CD14-positive monocyte (primary cell): Measurements from ENCODE around the gene EIF4ENIF1. TPM values are rescaled to one million over a fixed set of nuclear protein-coding genes. Genes with fewer than 3 reads are reported as not detected.

Source experiments
- DNase-seq, 3 donors: peaks; one replicate each; pipeline ENCODE4 v3.0.0-alpha.2; 2011 to 2022
- H2AFZ ChIP-seq: 2 replicates; pipeline ENCODE4 v1.6.0; 2012; ENCODE audit warnings: mild to moderate bottlenecking, low read depth, low read length, inconsistent platforms; ENCODE audit not compliant: insufficient read depth, poor library complexity, severe bottlenecking
- H3K27ac ChIP-seq, 2 donors: 1 replicate in 1 of 2; 2 replicates in 1 of 2; pipeline ENCODE4 v1.5.1; 2012 to 2013; ENCODE audit warnings: low read length in 2 of 2, control low read depth in 1 of 2, inconsistent platforms in 1 of 2, low read depth in 1 of 2, mild to moderate bottlenecking in 1 of 2
- H3K27me3 ChIP-seq, 2 donors: one replicate each; pipeline versions ENCODE4 v1.6.0 to v1.6.1; 2011 to 2013; ENCODE audit warnings: low read length in 2 of 2; ENCODE audit not compliant: control insufficient read depth in 2 of 2, insufficient read depth in 2 of 2
- H3K36me3 ChIP-seq, 2 donors: replicated peaks in 1 of 2; 1 replicate in 1 of 2; 2 replicates in 1 of 2; pipeline versions ENCODE4 v1.5.1 to v1.6.1; 2012 to 2013; ENCODE audit warnings: low read length in 2 of 2, control low read depth in 1 of 2, inconsistent platforms in 1 of 2, mild to moderate bottlenecking in 1 of 2; ENCODE audit not compliant: insufficient read depth in 2 of 2, control insufficient read depth in 1 of 2
- H3K4me1 ChIP-seq, 2 donors: 1 replicate in 1 of 2; 2 replicates in 1 of 2; pipeline versions ENCODE4 v1.5.1 to v1.6.1; 2012 to 2013; ENCODE audit warnings: low read length in 2 of 2, control low read depth in 1 of 2, inconsistent platforms in 1 of 2, mild to moderate bottlenecking in 1 of 2, moderate library complexity in 1 of 2; ENCODE audit not compliant: insufficient read depth in 2 of 2, control insufficient read depth in 1 of 2
- H3K4me2 ChIP-seq: replicated peaks from 2 replicates; pipeline ENCODE3; 2012; ENCODE audit warnings: low read length, moderate library complexity, mild to moderate bottlenecking; ENCODE audit not compliant: poor library complexity, severe bottlenecking; ENCODE audit errors: extremely low read depth
- H3K4me3 ChIP-seq, 3 experiments: fragments of 200-600 bp in 1 of 3; sonication (generic) in 1 of 3; replicated peaks in 1 of 3; 1 replicate in 2 of 3; 2 replicates in 1 of 3; pipeline ENCODE4 v1.5.1; 2011 to 2013; ENCODE audit warnings: low read length in 3 of 3, mild to moderate bottlenecking in 3 of 3, control low read depth in 2 of 3, low read depth in 2 of 3, inconsistent platforms in 1 of 3, moderate library complexity in 1 of 3
- H3K79me2 ChIP-seq: 2 replicates; pipeline ENCODE4 v1.6.0; 2012; ENCODE audit warnings: mild to moderate bottlenecking, control low read depth, inconsistent platforms, low read length, moderate library complexity; ENCODE audit not compliant: insufficient read depth
- H3K9ac ChIP-seq: 2 replicates; pipeline ENCODE4 v1.6.0; 2017; ENCODE audit warnings: low read length, mild to moderate bottlenecking; ENCODE audit not compliant: insufficient read depth, poor library complexity, severe bottlenecking
- H3K9me3 ChIP-seq, 2 donors: replicated peaks in 1 of 2; 1 replicate in 1 of 2; 2 replicates in 1 of 2; pipeline versions ENCODE4 v1.5.1 to v1.6.1; 2012 to 2013; ENCODE audit warnings: low read length in 2 of 2, control low read depth in 1 of 2; ENCODE audit not compliant: control insufficient read depth in 1 of 2, insufficient read depth in 1 of 2
- H4K20me1 ChIP-seq: 2 replicates; pipeline ENCODE4 v1.6.0; 2012; ENCODE audit warnings: mild to moderate bottlenecking, low read length, control low read depth, moderate library complexity; ENCODE audit not compliant: insufficient read depth
- H3K27ac Mint-ChIP-seq, 7 donors: one replicate each; pipeline ENCODE4 v1.8.0; 2020; ENCODE audit warnings: mild to moderate bottlenecking in 7 of 7, mixed read lengths in 7 of 7, moderate library complexity in 6 of 7, inconsistent platforms in 2 of 7
- H3K27me3 Mint-ChIP-seq, 3 donors: one replicate each; pipeline ENCODE4 v1.8.0; 2021 to 2022; ENCODE audit warnings: low read depth in 3 of 3, mild to moderate bottlenecking in 3 of 3, mixed read lengths in 3 of 3, moderate library complexity in 3 of 3, inconsistent platforms in 1 of 3
- H3K36me3 Mint-ChIP-seq, 2 donors: one replicate each; pipeline ENCODE4 v1.8.0; 2020; ENCODE audit warnings: mixed read lengths in 2 of 2, inconsistent platforms in 1 of 2, mild to moderate bottlenecking in 1 of 2
- H3K4me1 Mint-ChIP-seq: one replicate; pipeline ENCODE4 v1.8.0; 2020; ENCODE audit warnings: mild to moderate bottlenecking, mixed read lengths
- H3K4me3 Mint-ChIP-seq, 2 donors: one replicate each; pipeline ENCODE4 v1.8.0; 2020; ENCODE audit warnings: mild to moderate bottlenecking in 2 of 2, mixed read lengths in 2 of 2, moderate library complexity in 1 of 2
- H3K9me3 Mint-ChIP-seq, 7 donors: one replicate each; pipeline ENCODE4 v1.8.0; 2020 to 2022; ENCODE audit warnings: mixed read lengths in 7 of 7, mild to moderate bottlenecking in 6 of 7, moderate library complexity in 6 of 7, inconsistent platforms in 2 of 7
- CTCF ChIP-seq: fragments of 200-600 bp; IDR thresholded peaks from one replicate; pipeline ENCODE4 v1.8.0; 2022; ENCODE audit warnings: antibody characterized with exemption, mild to moderate bottlenecking
- WGBS: methylation state at CpG from one replicate; pipeline ENCODE4 v1.1.5; 2013; ENCODE audit warnings: missing lambda C conversion rate; ENCODE audit not compliant: insufficient coverage; 5-methylcytosine and 5-hydroxymethylcytosine counted together
- intact Hi-C, 2 donors: fragments of 100-400 bp; cut with micrococcal nuclease; formaldehyde crosslinking; loops; one replicate each; pipeline versions ENCODE4 v1.15.0 to v1.15.1; 2023
- polyA plus RNA-seq, 3 donors: library from polyadenylated mRNA; depleted of rRNA in 1 of 3; unstranded in 2 of 3; stranded (reverse) in 1 of 3; fragments of 300-500 nt in 2 of 3; fragments of >200 nt in 1 of 3; fragmentation: Illumina TruSeq in 2 of 3; gene quantifications; 1 replicate in 2 of 3; 2 replicates in 1 of 3; pipeline ENCODE4 v1.2.3, GENCODE V29; 2012 to 2021
- small RNA-seq: library from RNA; depleted of rRNA; stranded (forward); fragments of <200 nt; gene quantifications from one replicate; pipeline ENCODE3, GENCODE V24; 2012; ENCODE audit warnings: low read depth; ENCODE audit not compliant: insufficient read length

EIF4ENIF1 gene
- polyA plus RNA-seq, 3 donors, result 2.5 to 17.0 (median 11.5) TPM

- Histone ChIP-seq H4K20me1 (no peaks in the 10 kb centered on the region), H3K36me3 (no peaks in the 10 kb centered on the region), H3K27ac (no peak overlapping the region), H2AFZ (no peak overlapping the region), H3K27me3 (no peaks in the 10 kb centered on the region), H3K9me3 (no peaks in the 10 kb centered on the region), H3K9ac (no peak overlapping the region), H3K79me2 (no peaks in the 10 kb centered on the region), H3K4me1 (peaks cover 5 to 6% of the 10 kb centered on the region in 2 donors), H3K4me2 (no peak overlapping the region), H3K4me3 (no peak overlapping the region)
- no peak for DNase-seq
- TF ChIP-seq CTCF, result no peak
- no CpG with 5 or more reads among the region's 2 CpGs for WGBS
- H3K4me1 Mint-ChIP-seq, result peaks cover 4% of the 10 kb centered on the region
- H3K27me3 Mint-ChIP-seq, result peaks cover 2 to 7% (median 2%) of the 10 kb centered on the region in 3 donors
- peaks cover 0 to 15% (median 8%) of the 10 kb centered on the region in 7 donors for H3K9me3 Mint-ChIP-seq
- H3K4me3 Mint-ChIP-seq, result no peak overlapping the region
- no peaks in the 10 kb centered on the region for H3K36me3 Mint-ChIP-seq
- intact Hi-C loops, result no loop called here
- H3K27ac Mint-ChIP-seq, result no peak overlapping the region
Observed at GRCh38 chr22:31393893-31394292, 95.7 kb downstream of the EIF4ENIF1 start.

Small RNA genes within 50 kb of the gene (small RNA-seq; reads per million reads assigned to genes)
- gene AL096701.2 (not detected), gene RNU6-28P (not detected)

Other genes with a start within 250 kb of the EIF4ENIF1 start
- gene PIK3IP1, start 197.4 kb downstream of the EIF4ENIF1 start, polyA plus RNA-seq, result 10 to 100 TPM; 21.8 to 37.3 (median 21.9) TPM
- gene PATZ1, start 143.5 kb downstream of the EIF4ENIF1 start, polyA plus RNA-seq, result 10 to 100 TPM in 1 of 3 donors, 1 to 10 TPM in 2; 1.8 to 10.7 (median 2.0) TPM
- gene DRG1, start 90.2 kb downstream of the EIF4ENIF1 start, polyA plus RNA-seq, result 10 to 100 TPM; 24.7 to 81.3 (median 68.2) TPM
- gene SFI1, start 6.7 kb upstream of the EIF4ENIF1 start, polyA plus RNA-seq, result 10 to 100 TPM in 1 of 3 donors, 1 to 10 TPM in 2; 1.7 to 43.4 (median 3.6) TPM
- gene PISD, start 172.4 kb upstream of the EIF4ENIF1 start, polyA plus RNA-seq, result 100 to 1,000 TPM in 1 of 3 donors, 10 to 100 TPM in 2; 38.1 to 112 (median 45.3) TPM